H1 (cell line): Measurements from ENCODE around the gene METRNL. TPM values are rescaled to one million over a fixed set of nuclear protein-coding genes. Genes with fewer than 3 reads are reported as not detected.

Experiments
- CTCF ChIA-PET: fragments of 300-600 bp; sonication (Branson Sonifier 250); formaldehyde crosslinking; loops from one replicate; lab custom pipeline; 2021; ENCODE audit not compliant: partially characterized antibody; lab: Charles Lee
- POLR2A ChIA-PET: fragments of 300-600 bp; sonication (Branson Sonifier 250); formaldehyde crosslinking; loops from one replicate; lab custom pipeline; 2021; ENCODE audit warnings: inconsistent platforms; ENCODE audit not compliant: partially characterized antibody; lab: Charles Lee
- DNase-seq, 2 experiments: peaks; one replicate each; pipeline versions ENCODE4 v3.0.0 to v3.0.0-alpha.2; 2010 to 2022; ENCODE audit warnings: low spot score in 2 of 2, low read depth in 1 of 2, mixed read lengths in 1 of 2
- FAIRE-seq: peaks from 2 replicates; lab custom pipeline; 2011; peaks lifted over from hg19 to GRCh38; lab: Jason Lieb, UNC
- H2AFZ ChIP-seq: 2 replicates; pipeline ENCODE4 v1.8.1; 2012; ENCODE audit warnings: low read length, inconsistent platforms
- H2AK5ac ChIP-seq: 2 replicates; pipeline ENCODE4 v1.6.1; 2013; ENCODE audit warnings: low read depth, low read length
- H2BK120ac ChIP-seq: replicated peaks from 2 replicates; pipeline ENCODE3; 2013; ENCODE audit warnings: low read depth, low read length, inconsistent platforms
- H2BK12ac ChIP-seq: 2 replicates; pipeline ENCODE4 v1.6.1; 2013; ENCODE audit warnings: low read depth, low read length
- H2BK15ac ChIP-seq: 2 replicates; pipeline ENCODE4 v1.6.1; 2013; ENCODE audit warnings: low read length
- H2BK20ac ChIP-seq: 2 replicates; pipeline ENCODE4 v1.6.1; 2013; ENCODE audit warnings: low read length
- H2BK5ac ChIP-seq: 2 replicates; pipeline ENCODE4 v1.6.1; 2013; ENCODE audit warnings: low read depth, low read length
- H3K14ac ChIP-seq: 2 replicates; pipeline ENCODE4 v1.6.1; 2013; ENCODE audit warnings: inconsistent platforms; ENCODE audit not compliant: insufficient read length
- H3K18ac ChIP-seq: 2 replicates; pipeline ENCODE4 v1.6.1; 2013; ENCODE audit warnings: low read length; ENCODE audit errors: extremely low read depth
- H3K23ac ChIP-seq: 2 replicates; pipeline ENCODE4 v1.6.1; 2013; ENCODE audit warnings: inconsistent platforms; ENCODE audit not compliant: insufficient read length
- H3K23me2 ChIP-seq: 2 replicates; pipeline ENCODE4 v1.6.1; 2013; ENCODE audit warnings: low read depth, low read length
- H3K27ac ChIP-seq: 2 replicates; pipeline ENCODE4 v1.6.1; 2011; ENCODE audit warnings: low read depth, low read length, inconsistent platforms
- H3K27me3 ChIP-seq, 4 experiments: replicated peaks in 1 of 4; 1 replicate in 1 of 4; 2 replicates in 3 of 4; pipeline versions ENCODE4 v1.6.1 to v1.8.1; 2011 to 2013; ENCODE audit warnings: low read length in 3 of 4, mild to moderate bottlenecking in 3 of 4, inconsistent platforms in 2 of 4, mixed read lengths in 2 of 4, moderate library complexity in 1 of 4; ENCODE audit not compliant: control insufficient read depth in 3 of 4, insufficient read depth in 3 of 4; ENCODE audit errors: extremely low read depth in 1 of 4
- H3K36me3 ChIP-seq, 4 experiments: 2 replicates each; pipeline versions ENCODE4 v1.6.1 to v1.8.1; 2011 to 2013; ENCODE audit warnings: mild to moderate bottlenecking in 4 of 4, low read length in 3 of 4, moderate library complexity in 2 of 4, control low read depth in 1 of 4, inconsistent platforms in 1 of 4; ENCODE audit not compliant: insufficient read depth in 4 of 4, control insufficient read depth in 2 of 4
- H3K4ac ChIP-seq: replicated peaks from 2 replicates; pipeline ENCODE3; 2013; ENCODE audit warnings: low read length, low read depth, mixed read lengths, inconsistent platforms; ENCODE audit not compliant: insufficient read length
- H3K4me1 ChIP-seq, 4 experiments: replicated peaks in 1 of 4; 1 replicate in 1 of 4; 2 replicates in 3 of 4; pipeline versions ENCODE4 v1.6.1 to v1.8.1; 2011 to 2013; ENCODE audit warnings: low read length in 3 of 4, inconsistent platforms in 2 of 4, mixed read lengths in 1 of 4; ENCODE audit not compliant: insufficient read depth in 4 of 4, control insufficient read depth in 3 of 4
- H3K4me2 ChIP-seq, 2 experiments: 2 replicates each; pipeline versions ENCODE4 v1.6.1 to v1.8.1; 2011 to 2013; ENCODE audit warnings: low read depth in 2 of 2, low read length in 2 of 2, control low read depth in 1 of 2, inconsistent platforms in 1 of 2, mild to moderate bottlenecking in 1 of 2; ENCODE audit not compliant: insufficient read depth in 1 of 2
- H3K4me3 ChIP-seq, 4 experiments: fragments of 200-600, 300-600 bp in 1 of 4; sonication (generic), shearing (Covaris generic), sonication (Bioruptor Twin) in 1 of 4; 2 replicates each; pipeline versions ENCODE4 v1.5.1 to v1.8.1; 2011 to 2016; ENCODE audit warnings: low read length in 4 of 4, low read depth in 3 of 4, control low read depth in 2 of 4, inconsistent platforms in 2 of 4, mild to moderate bottlenecking in 2 of 4, mixed read lengths in 1 of 4, moderate library complexity in 1 of 4; ENCODE audit not compliant: insufficient read depth in 2 of 4; ENCODE audit errors: extremely low read depth in 1 of 4
- H3K56ac ChIP-seq: replicated peaks from 2 replicates; pipeline ENCODE3; 2013; ENCODE audit warnings: low read depth, mild to moderate bottlenecking, mixed read lengths, low read length, inconsistent platforms; ENCODE audit not compliant: insufficient read length
- H3K79me1 ChIP-seq: 2 replicates; pipeline ENCODE4 v1.6.1; 2013; ENCODE audit warnings: low read depth, low read length, control low read depth
- H3K79me2 ChIP-seq, 2 experiments: 2 replicates each; pipeline versions ENCODE4 v1.6.1 to v1.8.1; 2012 to 2013; ENCODE audit warnings: low read length in 2 of 2, mild to moderate bottlenecking in 2 of 2, inconsistent platforms in 1 of 2; ENCODE audit not compliant: insufficient read depth in 2 of 2, control insufficient read depth in 1 of 2
- H3K9ac ChIP-seq, 4 experiments: replicated peaks in 1 of 4; 1 replicate in 1 of 4; 2 replicates in 3 of 4; pipeline versions ENCODE4 v1.6.1 to v1.8.1; 2011 to 2013; ENCODE audit warnings: low read depth in 3 of 4, low read length in 3 of 4, control low read depth in 2 of 4, mild to moderate bottlenecking in 2 of 4, moderate library complexity in 2 of 4, inconsistent platforms in 1 of 4; ENCODE audit errors: extremely low read depth in 1 of 4
- H3K9me3 ChIP-seq, 2 experiments: 2 replicates each; pipeline versions ENCODE4 v1.6.1 to v1.8.1; 2012 to 2013; ENCODE audit warnings: mild to moderate bottlenecking in 2 of 2, moderate library complexity in 2 of 2, control low read depth in 1 of 2, inconsistent platforms in 1 of 2, low read depth in 1 of 2, low read length in 1 of 2, mixed read lengths in 1 of 2; ENCODE audit not compliant: insufficient read depth in 2 of 2
- H4K20me1 ChIP-seq, 2 experiments: replicated peaks in 1 of 2; 2 replicates each; pipeline versions ENCODE3 to v1.8.1; 2011 to 2013; ENCODE audit warnings: inconsistent platforms in 2 of 2, low read length in 2 of 2, mild to moderate bottlenecking in 1 of 2; ENCODE audit not compliant: insufficient read depth in 2 of 2, control insufficient read depth in 1 of 2
- H4K5ac ChIP-seq: 2 replicates; pipeline ENCODE4 v1.6.1; 2013; ENCODE audit warnings: low read length, low read depth, mixed read lengths, inconsistent platforms; ENCODE audit not compliant: insufficient read length
- H4K8ac ChIP-seq: 2 replicates; pipeline ENCODE4 v1.8.0; 2013; ENCODE audit warnings: mild to moderate bottlenecking, moderate library complexity, low read length, inconsistent platforms; ENCODE audit not compliant: insufficient read depth; ENCODE audit errors: extremely low read depth
- H4K91ac ChIP-seq: replicated peaks from 2 replicates; pipeline ENCODE3; 2013; ENCODE audit warnings: low read length, mixed read lengths, inconsistent platforms; ENCODE audit not compliant: insufficient read length
- ASH2L ChIP-seq: fragments of 200-600, 300-600 bp; sonication (generic); IDR thresholded peaks from one replicate; pipeline ENCODE4 v1.7.1; 2017; ENCODE audit warnings: low read length
- E2F6 ChIP-seq: IDR thresholded peaks from 2 replicates; pipeline ENCODE4 v1.6.1; 2012; ENCODE audit warnings: inconsistent platforms
- TAF1 ChIP-seq: IDR thresholded peaks from 2 replicates; pipeline ENCODE4 v1.6.1; 2011; ENCODE audit warnings: mild to moderate bottlenecking, low read depth, low read length
- WGBS, 2 experiments: shearing (Covaris generic) in 1 of 2; methylation state at CpG; one replicate each; pipeline versions ENCODE4 v1.1.6 to v1.1.7; 2013 to 2015; ENCODE audit warnings: low lambda C conversion rate in 2 of 2, mixed read lengths in 2 of 2, inconsistent platforms in 1 of 2, low coverage in 1 of 2, missing lambda C conversion rate in 1 of 2; ENCODE audit not compliant: insufficient replicate concordance in 2 of 2, insufficient coverage in 1 of 2, insufficient read length in 1 of 2; ENCODE audit errors: extremely low coverage in 1 of 2, missing lambda C conversion rate in 1 of 2; 5-methylcytosine and 5-hydroxymethylcytosine counted together
- polyA plus RNA-seq, 7 experiments: library from polyadenylated mRNA; depleted of rRNA in 3 of 7; stranded (reverse) in 5 of 7; unstranded in 2 of 7; fragments of >200 nt in 5 of 7; fragments of 200-250 nt in 2 of 7; gene quantifications; 1 replicate in 5 of 7; 2 replicates in 1 of 7; 4 replicates in 1 of 7; pipeline versions ENCODE4 v1.2.1 to v1.2.3, GENCODE V29; 2011 to 2013; ENCODE audit warnings: missing spikeins in 2 of 7, mixed read lengths in 2 of 7
- total RNA-seq: library from RNA; stranded (reverse); fragmentation: NEBNext Ultra II Directional; extraction: Animal tissue kit (Norgen Biotek cat#: 25700); gene quantifications from 2 replicates; pipeline ENCODE4 v1.2.1, GENCODE V29; 2021

Gene METRNL
- total and polyA plus RNA-seq, 2 of the 8 experiments (the other 6 are each of a cell fraction or from before 2014, with no cell fraction given) = 13.9 to 14.2 TPM

GRCh38 chr17:83084214-83084613, 4.8 kb downstream of the METRNL start:
- Histone ChIP-seq H2BK12ac (peak overlapping the region; percentile 77; the same call in 1 of the 2 replicates), H2BK120ac (no peak overlapping the region), H3K18ac (peak overlapping the region; percentile 60), H4K20me1 (peaks cover 11 to 17% of the 10 kb centered on the region in 2 experiments), H3K4me2 (peak overlapping the region; percentile 22 to 66; a peak in 2 of 4 replicates), H3K27me3 (peaks cover 0 to 19% (median 12%) of the 10 kb centered on the region in 4 experiments; a peak in 5 of 7 replicates), H3K4me1 (peaks cover 7 to 40% (median 22%) of the 10 kb centered on the region in 4 experiments), H3K56ac (no peak overlapping the region), H3K9ac (no peak overlapping the region; a peak in 1 of 7 replicates), H3K79me1 (peaks cover 10% of the 10 kb centered on the region; the same call in 1 of the 2 replicates), H2BK15ac (no peak overlapping the region), H3K23ac (no peak overlapping the region), H4K8ac (peak overlapping the region; percentile 87; the same call in 1 of the 2 replicates), H2AK5ac (peak overlapping the region; percentile 67; the same call in 1 of the 2 replicates), H3K79me2 (peaks cover 0 to 29% of the 10 kb centered on the region in 2 experiments; a peak in 2 of 4 replicates), H4K5ac (no peak overlapping the region), H3K36me3 (no peaks in the 10 kb centered on the region), H2BK20ac (no peak overlapping the region), H3K27ac (peak overlapping the region; percentile 42; the same call in 1 of the 2 replicates), H3K9me3 (no peaks in the 10 kb centered on the region), H3K14ac (no peak overlapping the region), H2BK5ac (peak overlapping the region; percentile 40; the same call in 1 of the 2 replicates), H3K4ac (no peak overlapping the region), H2AFZ (no peak overlapping the region), H3K4me3 (no peak overlapping the region; a peak in 1 of 8 replicates), H4K91ac (no peak overlapping the region), H3K23me2 (no peaks in the 10 kb centered on the region; the same call in 1 of the 2 replicates)
- ChIA-PET CTCF (interaction anchor here (0.5 to 1.6 kb wide), 4 partner anchors 11 to 636 kb away, joined by 3 to 8 read pairs (median 3); no protein-coding TSS in a partner anchor), POLR2A (interaction anchor here (1.1 to 2.4 kb wide), 5 partner anchors 7 to 22 kb away, joined by 3 to 7 read pairs (median 5); no protein-coding TSS in a partner anchor)
- TF ChIP-seq ASH2L (peak; percentile 1), TAF1 (no peak), E2F6 (peak; percentile 32; the same call in 1 of the 2 replicates)
- FAIRE-seq (no peak), DNase-seq (no peak)
- 85% methylated on average over 8 of the region's 9 CpGs; no CpG with 5 or more reads in 1 of the 2 experiments for WGBS, 2 experiments
